ENCODE results near the gene GBX1.

GRCh38 chr7:151119902-151120301 lies 47.6 kb downstream of the GBX1 start:
- TF ChIP-seq CTCF (conservative IDR thresholded peaks at IDR 0.05; ENCODE audit: low read length) (no peak), EZH2phosphoT487 (IDR thresholded peaks at IDR 0.05; ENCODE audit: borderline replicate concordance, low read depth, low read length) (no peak)

Data from OCI-LY7 (cell line).